OCI-LY7 (cell line): ENCODE measurements around the gene FADS3. TPM values are rescaled to one million over a fixed set of nuclear protein-coding genes. Genes with fewer than 3 reads are reported as not detected.

Experiments used
- BruUV-seq: library from RNA; stranded (reverse); fragments of 400-500 nt; replicated peaks from 2 replicates; lab custom pipeline; 2021; lab: Mats Ljungman, UMichigan
- CTCF ChIA-PET: fragments of 300-600 bp; sonication (Branson Sonifier 250); formaldehyde crosslinking; loops from one replicate; lab custom pipeline; 2022; ENCODE audit warnings: antibody characterized with exemption; ENCODE audit not compliant: unreplicated experiment; lab: Charles Lee
- POLR2A ChIA-PET: fragments of 300-600 bp; sonication (Branson Sonifier 250); formaldehyde crosslinking; loops from one replicate; lab custom pipeline; 2022; ENCODE audit warnings: antibody characterized with exemption; lab: Charles Lee
- DNase-seq: peaks from one replicate; pipeline ENCODE4 v3.0.0-alpha.2; 2015; ENCODE audit warnings: low spot score
- H2AFZ ChIP-seq: fragments of 200-600 bp; sonication (generic), shearing (Covaris generic); 2 replicates; pipeline ENCODE4 v1.6.1; 2014; ENCODE audit warnings: mild to moderate bottlenecking, antibody characterized with exemption, low read length, moderate library complexity
- H3K27ac ChIP-seq: fragments of 200-600 bp; sonication (generic); 2 replicates; pipeline ENCODE4 v1.5.1; 2014; ENCODE audit warnings: mixed run types, low read depth, mild to moderate bottlenecking, moderate library complexity, low read length, inconsistent platforms; ENCODE audit not compliant: poor library complexity, severe bottlenecking
- H3K36me3 ChIP-seq: fragments of 200-600 bp; sonication (generic); 2 replicates; pipeline ENCODE4 v1.6.1; 2014; ENCODE audit warnings: mild to moderate bottlenecking, antibody characterized with exemption, low read length, moderate library complexity, mixed read lengths; ENCODE audit not compliant: insufficient read depth
- H3K4me1 ChIP-seq: fragments of 200-600 bp; sonication (generic); 2 replicates; pipeline ENCODE4 v1.5.1; 2014; ENCODE audit warnings: mild to moderate bottlenecking, low read length; ENCODE audit not compliant: insufficient read depth, poor library complexity, severe bottlenecking
- H3K4me2 ChIP-seq: fragments of 200-600 bp; sonication (generic); 2 replicates; pipeline ENCODE4 v1.6.1; 2014; ENCODE audit warnings: mild to moderate bottlenecking, low read length
- H3K4me3 ChIP-seq: fragments of 200-600 bp; sonication (generic); 2 replicates; pipeline ENCODE4 v1.5.1; 2014; ENCODE audit warnings: mild to moderate bottlenecking, low read depth, low read length; ENCODE audit not compliant: poor library complexity, severe bottlenecking
- H3K79me2 ChIP-seq: fragments of 200-600 bp; sonication (generic); 2 replicates; pipeline ENCODE4 v1.6.1; 2016; ENCODE audit warnings: low read depth, mild to moderate bottlenecking, low read length, moderate library complexity, mixed read lengths; ENCODE audit not compliant: insufficient read depth
- H3K9me2 ChIP-seq: fragments of 200-600 bp; sonication (generic); 2 replicates; pipeline ENCODE4 v1.6.1; 2016; ENCODE audit warnings: mild to moderate bottlenecking, low read length, mixed read lengths; ENCODE audit not compliant: insufficient read depth
- H3K9me3 ChIP-seq: fragments of 200-600 bp; sonication (generic); 2 replicates; pipeline ENCODE4 v1.6.1; 2014; ENCODE audit warnings: mild to moderate bottlenecking, mixed run types, low read length, mixed read lengths
- H4K20me1 ChIP-seq: fragments of 200-600 bp; sonication (generic); 2 replicates; pipeline ENCODE4 v1.6.1; 2014; ENCODE audit warnings: mild to moderate bottlenecking, antibody characterized with exemption, low read length, moderate library complexity, mixed read lengths; ENCODE audit not compliant: insufficient read depth
- EZH2phosphoT487 ChIP-seq: fragments of 200-600 bp; sonication (generic); IDR thresholded peaks from 2 replicates; pipeline ENCODE4 v1.6.1; 2018; ENCODE audit warnings: low read depth, borderline replicate concordance, mild to moderate bottlenecking, mixed run types, antibody characterized with exemption, low read length, moderate library complexity, mixed read lengths
- intact Hi-C: fragments of 100-400 bp; cut with micrococcal nuclease; formaldehyde crosslinking; loops from one replicate; pipeline ENCODE4 v1.10.0; 2022; ENCODE audit not compliant: unreplicated experiment
- microRNA-seq: library from miRNA; unstranded; fragments of <30 nt; microRNA quantifications from one replicate; pipeline ENCODE4 v1.2.0, GENCODE V29; 2022; ENCODE audit warnings: borderline replicate concordance
- small RNA-seq: library from RNA; depleted of rRNA; stranded (forward); fragments of <200 nt; gene quantifications from one replicate; pipeline ENCODE3, GENCODE V24; 2014
- total RNA-seq, 2 experiments: library from RNA; depleted of rRNA in 1 of 2; stranded (reverse); fragments of >200 nt in 1 of 2; shearing (Covaris generic) in 1 of 2; gene quantifications; 2 replicates each; pipeline ENCODE4 v1.2.3, GENCODE V29; 2014 to 2022
- TF ChIP-seq, protein P1 (sequence below): fragments of 200-600 bp; sonication (generic); conservative IDR thresholded peaks from 2 replicates; pipeline ENCODE4 v1.5.1; 2014; ENCODE audit warnings: mild to moderate bottlenecking, antibody characterized with exemption, low read length, moderate library complexity, mixed read lengths

FADS3 gene
- total RNA-seq, 2 experiments from 2014 or later, result 103 to 191 TPM

- Histone ChIP-seq H4K20me1 (no peaks in the 10 kb centered on the region), H3K9me2 (no peaks in the 10 kb centered on the region), H3K4me3 (no peak overlapping the region), H3K4me1 (no peaks in the 10 kb centered on the region), H3K4me2 (no peak overlapping the region; the same call in 1 of the 2 replicates), H3K79me2 (no peaks in the 10 kb centered on the region), H3K27ac (no peak overlapping the region), H3K9me3 (no peaks in the 10 kb centered on the region), H2AFZ (no peak overlapping the region), H3K36me3 (no peaks in the 10 kb centered on the region)
- CTCF ChIA-PET, result no interaction called here
- POLR2A ChIA-PET, result no interaction called here
- no peak for TF ChIP-seq EZH2phosphoT487
- TF ChIP-seq, protein P1, sequence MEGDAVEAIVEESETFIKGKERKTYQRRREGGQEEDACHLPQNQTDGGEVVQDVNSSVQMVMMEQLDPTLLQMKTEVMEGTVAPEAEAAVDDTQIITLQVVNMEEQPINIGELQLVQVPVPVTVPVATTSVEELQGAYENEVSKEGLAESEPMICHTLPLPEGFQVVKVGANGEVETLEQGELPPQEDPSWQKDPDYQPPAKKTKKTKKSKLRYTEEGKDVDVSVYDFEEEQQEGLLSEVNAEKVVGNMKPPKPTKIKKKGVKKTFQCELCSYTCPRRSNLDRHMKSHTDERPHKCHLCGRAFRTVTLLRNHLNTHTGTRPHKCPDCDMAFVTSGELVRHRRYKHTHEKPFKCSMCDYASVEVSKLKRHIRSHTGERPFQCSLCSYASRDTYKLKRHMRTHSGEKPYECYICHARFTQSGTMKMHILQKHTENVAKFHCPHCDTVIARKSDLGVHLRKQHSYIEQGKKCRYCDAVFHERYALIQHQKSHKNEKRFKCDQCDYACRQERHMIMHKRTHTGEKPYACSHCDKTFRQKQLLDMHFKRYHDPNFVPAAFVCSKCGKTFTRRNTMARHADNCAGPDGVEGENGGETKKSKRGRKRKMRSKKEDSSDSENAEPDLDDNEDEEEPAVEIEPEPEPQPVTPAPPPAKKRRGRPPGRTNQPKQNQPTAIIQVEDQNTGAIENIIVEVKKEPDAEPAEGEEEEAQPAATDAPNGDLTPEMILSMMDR, result no peak
- no TSS peak for BruUV-seq
- intact Hi-C loops, result no loop called here
- no peak for DNase-seq
Observed at GRCh38 chr11:61826930-61827570, 64.3 kb downstream of the FADS3 start.

Small RNA genes within 50 kb of the gene (microRNA-seq; reads per million reads assigned to microRNA genes)
- 3.8 reads per million for gene MIR6746

Small RNA genes within 50 kb of the gene (small RNA-seq; reads per million reads assigned to genes)
- not detected for gene MIR6746
- gene RNU6-1243P, result not detected

Other genes with a start within 250 kb of the FADS3 start
- gene DAGLA, start 211.2 kb downstream of the FADS3 start, total RNA-seq (2014; rRNA removed; shearing (Covaris generic)), result not detected in 2 replicates
- gene DAGLA, start 211.2 kb downstream of the FADS3 start, total RNA-seq (2022), result not detected in 2 replicates
- 0.19 and 0.23 TPM in 2 replicates for gene MYRF, start 138.9 kb downstream of the FADS3 start, total RNA-seq (2014; rRNA removed; shearing (Covaris generic))
- 0.98 and 1.1 TPM in 2 replicates for gene MYRF, start 138.9 kb downstream of the FADS3 start, total RNA-seq (2022)
- 119 and 174 TPM in 2 replicates for gene TMEM258, start 98.9 kb downstream of the FADS3 start, total RNA-seq (2014; rRNA removed; shearing (Covaris generic))
- gene TMEM258, start 98.9 kb downstream of the FADS3 start, total RNA-seq (2022), result 173 and 174 TPM in 2 replicates
- gene FEN1, start 98.6 kb downstream of the FADS3 start, total RNA-seq (2014; rRNA removed; shearing (Covaris generic)), result 143 and 153 TPM in 2 replicates
- 102 and 123 TPM in 2 replicates for gene FEN1, start 98.6 kb downstream of the FADS3 start, total RNA-seq (2022)
- not detected in 2 replicates for gene FADS1, start 74.5 kb downstream of the FADS3 start, total RNA-seq (2014; rRNA removed; shearing (Covaris generic))
- gene FADS1, start 74.5 kb downstream of the FADS3 start, total RNA-seq (2022), result not detected in 2 replicates
- 0.31 and 0.95 TPM in 2 replicates for gene FADS2, start 63.2 kb downstream of the FADS3 start, total RNA-seq (2014; rRNA removed; shearing (Covaris generic))
- 2.3 and 2.8 TPM in 2 replicates for gene FADS2, start 63.2 kb downstream of the FADS3 start, total RNA-seq (2022)
- gene RAB3IL1, start 26.0 kb upstream of the FADS3 start, total RNA-seq (2014; rRNA removed; shearing (Covaris generic)), result not detected in 2 replicates
- not detected in 2 replicates for gene RAB3IL1, start 26.0 kb upstream of the FADS3 start, total RNA-seq (2022)
- gene BEST1, start 58.8 kb upstream of the FADS3 start, total RNA-seq (2014; rRNA removed; shearing (Covaris generic)), result 1.5 and 3.1 TPM in 2 replicates
- 1.9 and 3.3 TPM in 2 replicates for gene BEST1, start 58.8 kb upstream of the FADS3 start, total RNA-seq (2022)
- gene FTH1, start 76.1 kb upstream of the FADS3 start, total RNA-seq (2014; rRNA removed; shearing (Covaris generic)), result 143 and 153 TPM in 2 replicates
- 185 and 245 TPM in 2 replicates for gene FTH1, start 76.1 kb upstream of the FADS3 start, total RNA-seq (2022)
- gene INCENP, start 232.5 kb upstream of the FADS3 start, total RNA-seq (2014; rRNA removed; shearing (Covaris generic)), result 89.1 and 103 TPM in 2 replicates
- 183 and 212 TPM in 2 replicates for gene INCENP, start 232.5 kb upstream of the FADS3 start, total RNA-seq (2022)